ENCODE measurements around the gene SEC61B. TPM values are rescaled to one million over a fixed set of nuclear protein-coding genes. Genes with fewer than 3 reads are reported as not detected.

The SEC61B gene
- total RNA-seq, 1 experiment from 2014 or later: 167 TPM

- POLR2A ChIA-PET: no interaction called here
These were observed 48.4 kb downstream of the SEC61B start for GRCh38 chr9:99270491-99270890.

More at GRCh38 chr9:99270491-99270890, 48.4 kb downstream of the SEC61B start:
- TF ChIP-seq STAT6 (CRISPR knock-in tag; conservative IDR thresholded peaks at IDR 0.05; ENCODE audit: low read depth) (no peak), NR2C2 (CRISPR knock-in tag; IDR thresholded peaks at IDR 0.05) (no peak), AFF4 (CRISPR knock-in tag; IDR thresholded peaks at IDR 0.05; ENCODE audit: borderline replicate concordance) (no peak), PRRX2 (CRISPR knock-in tag; IDR thresholded peaks at IDR 0.05) (no peak), TP53 (CRISPR knock-in tag; IDR thresholded peaks at IDR 0.05) (no peak), AR (CRISPR knock-in tag; IDR thresholded peaks at IDR 0.05) (no peak), PRDM15 (CRISPR knock-in tag; IDR thresholded peaks at IDR 0.05) (no peak)
- no peak for DNase-seq (ENCODE audit: low spot score)
- CTCF ChIA-PET: no interaction called here
- H3K36me3 Mint-ChIP-seq: no peaks in the 10 kb centered on the region
- H3K27ac Mint-ChIP-seq: no peak overlapping the region
- H3K4me1 Mint-ChIP-seq: peaks cover 7% of the 10 kb centered on the region; the same call in 1 of the 2 replicates
- no peaks in the 10 kb centered on the region for H3K27me3 Mint-ChIP-seq (ENCODE audit: low read depth)
- no peak for ATAC-seq
- no peaks in the 10 kb centered on the region for H3K9me3 Mint-ChIP-seq
- H3K4me3 Mint-ChIP-seq: no peak overlapping the region

Data from WTC11 (cell line).